ENCODE results near the gene RALGPS1.

Gene RALGPS1

DNA sequence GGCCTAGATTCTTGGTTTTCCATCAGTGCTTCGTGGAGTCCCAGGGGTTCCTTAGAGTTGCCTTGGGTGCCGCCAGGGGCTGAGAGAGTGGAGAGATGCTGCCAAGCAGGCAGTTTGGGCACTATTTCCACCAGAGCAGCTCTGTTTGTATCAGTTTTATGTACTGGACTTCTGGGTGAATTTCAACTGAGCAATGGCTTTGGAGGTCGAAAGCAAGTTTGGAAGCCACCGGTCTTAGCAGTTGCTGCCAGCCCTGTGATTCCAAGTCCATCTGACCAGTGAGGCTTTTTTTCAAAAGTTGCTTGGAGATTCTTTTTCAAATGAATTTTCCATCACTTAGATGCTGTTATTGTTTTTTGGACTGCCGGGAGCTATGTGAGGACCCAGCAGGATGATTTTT, 139.4 kb downstream of the RALGPS1 start:
- no peak for DNase-seq (ENCODE audit: low read depth)

- no peak for DNase-seq (ENCODE audit: low read depth)
These were observed 141.3 kb downstream of the RALGPS1 start for GRCh38 chr9:127055745-127056402.

GRCh38 chr9:127056446-127056845, 141.9 kb downstream of the RALGPS1 start:
- DNase-seq (ENCODE audit: low read depth), result no peak

GRCh38 chr9:127058011-127058644, 143.5 kb downstream of the RALGPS1 start:
- no peak for DNase-seq (ENCODE audit: low read depth)

- no peak for DNase-seq (ENCODE audit: low read depth)
These were observed 144.1 kb downstream of the RALGPS1 start for GRCh38 chr9:127058645-127059021.

- no peak for DNase-seq (ENCODE audit: low read depth)
These were observed 144.4 kb downstream of the RALGPS1 start for GRCh38 chr9:127059030-127059429.

GRCh38 chr9:127059765-127060361, 145.3 kb downstream of the RALGPS1 start:
- no peak for DNase-seq (ENCODE audit: low read depth)

- DNase-seq (ENCODE audit: low read depth), result no peak
These were observed 146.8 kb downstream of the RALGPS1 start for GRCh38 chr9:127061411-127061810.

GRCh38 chr9:127064335-127064734, 149.8 kb downstream of the RALGPS1 start:
- DNase-seq (ENCODE audit: low read depth), result no peak

DNA sequence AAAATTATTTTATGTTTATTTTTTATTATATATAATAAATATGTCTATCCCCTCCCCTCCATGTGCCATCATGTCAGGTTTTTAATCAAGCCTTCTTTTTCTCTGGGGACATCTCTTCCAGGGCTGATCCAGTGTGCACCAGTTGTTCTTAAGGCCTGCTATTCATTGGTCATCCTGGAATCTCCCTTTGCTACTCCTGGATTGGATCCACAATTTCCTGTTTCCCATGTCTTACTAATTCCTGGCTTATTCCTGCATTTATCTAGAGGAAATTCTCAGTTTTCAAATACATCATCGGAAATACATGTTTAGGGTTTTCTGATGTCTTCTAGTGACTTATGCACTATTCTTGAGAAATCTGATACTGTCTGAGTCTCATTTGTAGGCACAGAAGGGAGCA, 151.0 kb downstream of the RALGPS1 start:
- DNase-seq (ENCODE audit: low read depth), result no peak

DNA sequence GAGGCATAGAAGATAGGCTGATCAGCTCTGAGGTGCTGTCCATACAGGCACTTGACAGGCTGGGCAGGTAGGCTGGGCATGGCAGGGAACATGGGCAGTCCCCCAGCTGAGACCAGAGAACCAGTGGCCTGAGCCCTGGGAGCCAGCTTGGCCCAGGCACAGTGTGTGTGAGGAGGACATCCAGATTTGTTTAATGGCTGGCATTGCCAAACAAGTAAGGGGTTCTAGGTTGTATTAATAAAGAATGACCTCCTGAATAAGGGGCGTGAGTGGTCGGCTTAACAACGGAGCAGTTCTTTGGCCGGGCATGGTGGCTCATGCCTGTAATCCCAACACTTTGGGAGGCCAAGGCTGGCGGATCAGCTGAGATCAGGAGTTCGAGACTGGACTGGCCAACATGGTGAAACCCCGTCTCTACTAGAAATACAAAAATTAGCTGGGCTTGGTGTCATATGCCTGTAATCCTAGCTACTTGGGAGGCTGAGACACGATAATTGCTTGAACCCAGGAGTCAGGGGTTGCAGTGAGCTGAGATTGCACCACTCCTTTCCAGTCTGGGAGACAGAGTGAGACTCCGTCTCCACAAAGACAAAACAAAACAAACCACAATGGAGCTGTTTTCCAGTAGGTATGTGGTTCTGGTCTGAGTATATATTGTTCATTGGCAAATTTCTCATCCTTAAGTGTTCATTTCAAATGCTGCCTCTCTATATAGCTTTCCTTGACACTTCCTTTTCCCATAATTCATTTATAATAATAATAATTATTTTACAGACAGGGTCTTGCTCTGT, 151.7 kb downstream of the RALGPS1 start:
- no peak for DNase-seq (ENCODE audit: low read depth)

GRCh38 chr9:127066851-127067136, 152.2 kb downstream of the RALGPS1 start:
- DNase-seq (ENCODE audit: low read depth), result no peak

DNA sequence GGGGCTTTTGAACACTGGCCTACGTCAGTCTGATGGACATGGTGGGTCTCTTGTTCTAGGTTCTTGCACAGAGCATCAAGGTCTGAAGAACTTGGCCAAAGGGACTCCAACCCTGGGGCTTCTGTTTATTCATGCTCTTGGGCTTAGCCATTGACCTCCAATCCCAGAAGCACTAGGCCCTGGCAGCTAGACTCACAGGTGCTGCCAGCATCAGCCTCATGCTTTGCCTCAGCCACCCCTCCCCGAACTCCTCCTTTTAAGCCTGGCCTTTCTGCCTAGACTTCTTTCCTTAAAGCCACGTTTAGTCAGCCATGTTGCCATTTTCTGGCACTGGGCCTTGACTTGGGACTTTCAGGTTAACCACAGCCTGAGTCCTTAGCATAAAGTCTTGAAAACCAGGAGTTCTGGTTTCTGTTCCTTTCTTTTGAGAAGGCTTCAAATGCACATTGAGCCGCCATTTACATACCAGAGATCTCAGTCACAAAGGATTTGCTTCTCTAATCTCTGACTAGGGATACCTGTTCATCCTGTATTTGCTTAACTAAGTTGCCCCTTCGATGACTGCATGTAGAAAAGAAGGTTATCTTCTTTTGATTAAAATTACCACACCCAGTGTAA, 153.1 kb downstream of the RALGPS1 start:
- DNase-seq (ENCODE audit: low read depth), result no peak

DNA sequence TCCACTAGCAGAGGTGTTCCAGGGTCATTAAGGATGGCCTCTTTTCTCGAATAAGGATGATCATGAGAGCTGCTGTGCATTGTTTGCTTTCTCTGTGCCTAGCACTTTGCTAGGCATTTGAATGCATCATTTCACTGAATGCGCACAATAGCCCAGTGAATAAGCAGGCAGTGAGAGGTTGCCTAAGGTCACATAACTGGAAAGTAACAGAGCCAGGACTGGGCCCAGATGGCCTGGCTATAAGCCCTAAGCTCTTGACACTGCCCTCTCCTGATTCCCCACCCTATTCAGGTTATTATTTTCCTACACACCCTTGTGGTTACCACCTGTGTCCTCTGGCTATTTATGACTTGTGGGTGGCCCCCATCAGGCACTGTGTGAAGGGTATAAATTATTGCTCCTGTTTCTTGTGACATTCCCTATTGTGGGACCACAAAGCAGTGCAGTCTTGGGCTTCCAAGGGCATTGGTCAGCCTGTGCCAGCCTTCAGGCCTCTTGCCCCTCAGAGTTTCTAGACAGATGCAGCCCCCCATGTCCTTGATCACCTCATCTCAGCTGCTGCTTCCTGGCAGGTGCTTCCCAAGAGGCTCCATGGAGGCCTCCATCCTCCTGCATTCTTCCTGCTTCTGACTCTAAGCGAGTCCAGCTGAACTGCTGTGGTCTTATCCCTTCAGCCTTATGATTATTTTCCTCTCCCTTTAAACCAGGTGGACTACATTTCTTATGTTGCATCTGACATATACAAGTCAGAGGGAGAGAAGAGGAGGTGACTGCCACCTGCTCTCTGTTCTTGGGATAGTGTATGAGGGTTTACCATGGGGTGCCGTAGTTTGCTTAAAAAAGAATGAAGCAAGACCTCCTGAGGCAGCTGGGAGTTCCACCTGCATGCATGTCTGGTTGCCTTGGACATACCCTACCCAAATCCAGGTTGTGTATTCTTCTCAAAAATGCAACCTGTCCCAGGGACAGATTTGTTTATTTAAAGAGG, 160.3 kb downstream of the RALGPS1 start:
- DNase-seq (ENCODE audit: low read depth), result no peak

DNA sequence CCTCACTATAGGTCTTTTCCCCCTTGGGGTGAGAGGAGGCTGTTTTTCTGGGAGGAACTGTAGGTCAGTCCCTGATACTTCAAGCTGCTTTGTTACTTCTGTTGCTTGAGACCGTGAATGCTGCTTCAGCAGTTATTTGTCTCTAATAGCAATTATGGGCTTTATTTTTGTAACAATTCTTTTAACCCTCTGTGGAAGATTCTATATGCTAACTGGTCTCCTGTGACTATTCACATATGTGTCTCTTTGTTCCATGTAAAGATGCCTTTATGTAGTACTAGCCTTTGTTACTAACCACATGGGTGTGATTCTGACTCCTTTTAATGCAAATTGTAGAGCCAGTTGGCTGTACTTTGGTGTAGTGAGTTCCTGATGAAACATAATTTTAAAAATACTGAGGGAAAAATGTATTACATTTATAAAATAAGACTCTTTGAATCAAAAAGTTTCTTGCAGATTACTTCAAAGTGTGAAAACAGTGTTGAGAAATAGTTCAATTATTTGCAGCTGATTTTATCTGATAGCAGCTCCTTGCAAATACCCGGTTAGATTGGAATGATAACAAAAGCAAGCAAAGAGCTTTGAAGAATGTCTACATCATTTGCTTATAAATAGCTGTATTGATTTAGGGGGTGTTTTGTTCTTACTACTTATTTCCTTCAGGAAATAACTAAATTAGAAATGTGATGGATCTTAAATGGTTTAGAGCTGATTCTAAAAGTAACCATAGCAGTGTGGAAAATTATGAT, 161.2 kb downstream of the RALGPS1 start:
- DNase-seq (ENCODE audit: low read depth), result no peak

GRCh38 chr9:127076860-127077643, 162.5 kb downstream of the RALGPS1 start:
- DNase-seq (ENCODE audit: low read depth), result no peak

GRCh38 chr9:127077644-127077946, 163.0 kb downstream of the RALGPS1 start:
- DNase-seq (ENCODE audit: low read depth), result no peak

GRCh38 chr9:127078336-127078735, 163.8 kb downstream of the RALGPS1 start:
- DNase-seq (ENCODE audit: low read depth), result no peak

DNA sequence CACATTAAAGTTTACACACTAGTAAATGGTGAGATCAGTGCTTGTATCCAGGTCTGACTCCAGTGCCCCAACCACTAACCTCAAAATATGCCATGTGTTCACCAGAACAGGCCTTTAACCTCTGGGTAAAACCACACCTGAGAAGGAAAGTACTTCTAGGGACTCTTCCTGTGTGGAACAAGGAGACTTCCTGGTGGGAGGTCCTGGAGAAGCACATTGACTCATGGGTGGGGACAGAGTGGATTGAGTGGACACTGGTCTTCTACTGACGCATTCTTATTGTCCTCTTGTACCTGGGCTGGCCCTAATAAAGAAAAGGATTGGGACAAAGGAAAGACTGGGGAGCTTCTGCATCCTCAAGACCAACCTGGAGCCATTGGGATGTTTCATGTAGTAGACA, 164.4 kb downstream of the RALGPS1 start:
- DNase-seq (ENCODE audit: low read depth), result no peak

Data from CMK (cell line).